Measurements from ENCODE around the gene EXPH5. TPM values are rescaled to one million over a fixed set of nuclear protein-coding genes. Genes with fewer than 3 reads are reported as not detected.

EXPH5 gene
- total and polyA plus RNA-seq, 2 experiments from 2014 or later: not detected

GRCh38 chr11:108569896-108570295, 23.7 kb downstream of the EXPH5 start:
- in situ Hi-C loops (cut with MboI): no loop called here
- DNase-seq: no peak
- no peaks in the 10 kb centered on the region for H3K36me3 ChIP-seq (ENCODE audit: low read depth)
- H3K9ac ChIP-seq: no peak overlapping the region
- TF ChIP-seq EZH2 (IDR thresholded peaks at IDR 0.05; ENCODE audit: insufficient read depth, poor library complexity, severe bottlenecking) (no peak), EZH2phosphoT487 (IDR thresholded peaks at IDR 0.05; ENCODE audit: insufficient read depth, low read depth) (no peak)
- no peaks in the 10 kb centered on the region for H3K4me1 ChIP-seq (ENCODE audit: insufficient read depth)
- H3K27ac ChIP-seq: no peak overlapping the region
- H3K4me2 ChIP-seq (ENCODE audit: unreplicated experiment): no peak overlapping the region
- no peak overlapping the region for H3K4me3 ChIP-seq
- H3K79me2 ChIP-seq (ENCODE audit: insufficient read depth): no peaks in the 10 kb centered on the region
- H4K20me1 ChIP-seq (ENCODE audit: insufficient read depth): no peaks in the 10 kb centered on the region
- H3K27me3 ChIP-seq (replicated peaks; ENCODE audit: insufficient read depth): peaks cover 6% of the 10 kb centered on the region; the same call in 1 of the 2 replicates
- H3K9me3 ChIP-seq (ENCODE audit: low read depth): no peaks in the 10 kb centered on the region
- no peak overlapping the region for H2AFZ ChIP-seq
- no peaks in the 10 kb centered on the region for H3K9me2 ChIP-seq (ENCODE audit: insufficient read depth)
- H3F3A ChIP-seq (ENCODE audit: insufficient read depth): no peaks in the 10 kb centered on the region
- 64 to 94% methylated on average over 1 of the region's 1 CpG for WGBS, 2 experiments (ENCODE audit: low coverage in 1 of 2, low lambda C conversion rate in 2 of 2, missing lambda C conversion rate in 2 of 2)

- no peaks in the 10 kb centered on the region for H4K20me1 ChIP-seq (ENCODE audit: insufficient read depth)
- H2AFZ ChIP-seq: no peak overlapping the region
- no peak overlapping the region for H3K9ac ChIP-seq
- no peak overlapping the region for H3K4me3 ChIP-seq
- H3K4me2 ChIP-seq (ENCODE audit: unreplicated experiment): no peak overlapping the region
- WGBS, 2 experiments (ENCODE audit: low coverage in 1 of 2, low lambda C conversion rate in 2 of 2, missing lambda C conversion rate in 2 of 2): 74 to 82% methylated on average over 11 of the region's 11 CpGs
- H3K4me1 ChIP-seq (ENCODE audit: insufficient read depth): no peaks in the 10 kb centered on the region
- no peaks in the 10 kb centered on the region for H3F3A ChIP-seq (ENCODE audit: insufficient read depth)
- in situ Hi-C loops (cut with MboI): no loop called here
- H3K9me2 ChIP-seq (ENCODE audit: insufficient read depth): no peaks in the 10 kb centered on the region
- H3K79me2 ChIP-seq (ENCODE audit: insufficient read depth): no peaks in the 10 kb centered on the region
- no peaks in the 10 kb centered on the region for H3K9me3 ChIP-seq (ENCODE audit: low read depth)
- no peak overlapping the region for H3K27ac ChIP-seq
- no peak for DNase-seq
- TF ChIP-seq EZH2 (IDR thresholded peaks at IDR 0.05; ENCODE audit: insufficient read depth, poor library complexity, severe bottlenecking) (no peak), EZH2phosphoT487 (IDR thresholded peaks at IDR 0.05; ENCODE audit: insufficient read depth, low read depth) (no peak)
- H3K36me3 ChIP-seq (ENCODE audit: low read depth): no peaks in the 10 kb centered on the region
- peaks cover 6% of the 10 kb centered on the region; the same call in 1 of the 2 replicates for H3K27me3 ChIP-seq (replicated peaks; ENCODE audit: insufficient read depth)
Measured at GRCh38 chr11:108568195-108568858, 25.2 kb downstream of the EXPH5 start.

DNA sequence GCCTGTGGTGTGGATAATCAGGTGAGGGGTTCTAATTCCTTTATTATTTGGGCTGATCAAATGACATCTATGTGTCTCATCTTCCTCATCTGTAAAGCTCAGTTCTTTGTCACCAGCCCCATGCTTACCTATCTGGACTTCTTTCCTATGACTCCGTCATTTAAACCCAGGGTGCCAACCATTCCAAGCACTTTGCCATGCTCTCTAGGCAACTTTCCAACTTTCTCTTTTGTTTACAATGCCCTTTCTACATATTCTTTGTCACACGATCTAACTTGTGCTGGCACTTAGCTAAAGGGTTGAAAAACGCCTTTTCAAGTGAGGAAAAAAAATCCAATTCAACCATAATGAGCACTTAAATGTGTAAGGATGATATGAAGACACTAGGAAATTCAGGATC, 27.9 kb downstream of the EXPH5 start:
- in situ Hi-C loops (cut with MboI): no loop called here
- Histone ChIP-seq H3K9me2 (ENCODE audit: insufficient read depth) (no peaks in the 10 kb centered on the region), H3K9me3 (ENCODE audit: low read depth) (no peaks in the 10 kb centered on the region), H3K4me1 (ENCODE audit: insufficient read depth) (peaks cover 19% of the 10 kb centered on the region), H3K4me3 (no peak overlapping the region), H4K20me1 (ENCODE audit: insufficient read depth) (no peaks in the 10 kb centered on the region), H3K9ac (no peak overlapping the region), H3F3A (ENCODE audit: insufficient read depth) (peaks cover 12% of the 10 kb centered on the region), H3K79me2 (ENCODE audit: insufficient read depth) (no peaks in the 10 kb centered on the region), H3K27me3 (replicated peaks; ENCODE audit: insufficient read depth) (peaks cover 6% of the 10 kb centered on the region; the same call in 1 of the 2 replicates), H3K4me2 (ENCODE audit: unreplicated experiment) (no peak overlapping the region), H2AFZ (no peak overlapping the region), H3K36me3 (ENCODE audit: low read depth) (no peaks in the 10 kb centered on the region), H3K27ac (no peak overlapping the region)
- WGBS, 2 experiments (ENCODE audit: low coverage in 1 of 2, low lambda C conversion rate in 2 of 2, missing lambda C conversion rate in 2 of 2): 74 to 78% methylated on average over 3 of the region's 3 CpGs
- DNase-seq: no peak
- TF ChIP-seq EZH2phosphoT487 (IDR thresholded peaks at IDR 0.05; ENCODE audit: insufficient read depth, low read depth) (no peak), EZH2 (IDR thresholded peaks at IDR 0.05; ENCODE audit: insufficient read depth, poor library complexity, severe bottlenecking) (no peak)

GRCh38 chr11:108562746-108563581, 30.6 kb downstream of the EXPH5 start:
- H3K9ac ChIP-seq: no peak overlapping the region
- no peak overlapping the region for H3K4me3 ChIP-seq
- no peaks in the 10 kb centered on the region for H4K20me1 ChIP-seq (ENCODE audit: insufficient read depth)
- H3K27ac ChIP-seq: no peak overlapping the region
- H3K27me3 ChIP-seq (replicated peaks; ENCODE audit: insufficient read depth): peaks cover 6% of the 10 kb centered on the region; the same call in 1 of the 2 replicates
- in situ Hi-C loops (cut with MboI): no loop called here
- H3K4me1 ChIP-seq (ENCODE audit: insufficient read depth): peaks cover 38% of the 10 kb centered on the region
- no peaks in the 10 kb centered on the region for H3K9me3 ChIP-seq (ENCODE audit: low read depth)
- peak; percentile 16 for DNase-seq
- peaks cover 35% of the 10 kb centered on the region for H3F3A ChIP-seq (ENCODE audit: insufficient read depth)
- no peaks in the 10 kb centered on the region for H3K79me2 ChIP-seq (ENCODE audit: insufficient read depth)
- no peak overlapping the region for H2AFZ ChIP-seq
- TF ChIP-seq EZH2phosphoT487 (IDR thresholded peaks at IDR 0.05; ENCODE audit: insufficient read depth, low read depth) (no peak), EZH2 (IDR thresholded peaks at IDR 0.05; ENCODE audit: insufficient read depth, poor library complexity, severe bottlenecking) (no peak)
- 61 to 64% methylated on average over 5 of the region's 5 CpGs for WGBS, 2 experiments (ENCODE audit: low coverage in 1 of 2, low lambda C conversion rate in 2 of 2, missing lambda C conversion rate in 2 of 2)
- no peaks in the 10 kb centered on the region for H3K36me3 ChIP-seq (ENCODE audit: low read depth)
- H3K4me2 ChIP-seq (ENCODE audit: unreplicated experiment): no peak overlapping the region
- no peaks in the 10 kb centered on the region for H3K9me2 ChIP-seq (ENCODE audit: insufficient read depth)
